HL-60 (cell line): ENCODE measurements around the gene TNS2.

Source experiments
- DNase-seq, 2 experiments: peaks; one replicate each; pipeline ENCODE4 v3.0.0-alpha.2; 2010 to 2020; ENCODE audit warnings: low read depth in 1 of 2, low spot score in 1 of 2
- H3K27ac ChIP-seq: fragments of 250-450 bp; sonication (Bioruptor Pico); replicated peaks from 2 replicates; pipeline ENCODE4 v1.5.1; 2020; ENCODE audit warnings: mild to moderate bottlenecking, moderate library complexity
- H3K27me3 ChIP-seq: fragments of 250-450 bp; sonication (Bioruptor Pico); 2 replicates; pipeline ENCODE4 v1.5.1; 2021; ENCODE audit warnings: mild to moderate bottlenecking, moderate library complexity; ENCODE audit not compliant: insufficient read depth, poor library complexity, severe bottlenecking
- H3K4me3 ChIP-seq: replicated peaks from 2 replicates; pipeline ENCODE4 v1.5.1; 2011; ENCODE audit warnings: mild to moderate bottlenecking, control low read depth, low read length; ENCODE audit not compliant: insufficient read depth
- CTCF ChIP-seq: IDR thresholded peaks from one replicate; pipeline ENCODE4 v1.5.1; 2011; ENCODE audit warnings: low read length, control low read depth, inconsistent platforms; ENCODE audit not compliant: insufficient read depth
- GABPA ChIP-seq: IDR thresholded peaks from 2 replicates; pipeline ENCODE4 v1.6.1; 2012; ENCODE audit warnings: low read depth
- POLR2AphosphoS5 ChIP-seq: IDR thresholded peaks from 2 replicates; pipeline ENCODE4 v1.6.1; 2012; ENCODE audit warnings: low read depth
- REST ChIP-seq: IDR thresholded peaks from 2 replicates; pipeline ENCODE4 v1.6.1; 2012; ENCODE audit warnings: low read depth; ENCODE audit not compliant: insufficient replicate concordance
- SPI1 ChIP-seq: IDR thresholded peaks from 2 replicates; pipeline ENCODE4 v1.6.1; 2012; ENCODE audit warnings: low read depth, mild to moderate bottlenecking, borderline replicate concordance

TNS2 gene

GRCh38 chr12:53097564-53098353, 47.9 kb downstream of the TNS2 start, which contains the start of gene IGFBP6:
Gene IGFBP6, plus strand, starts transcription at chr12:53097667. Its CDS starts 51 bp downstream, at chr12:53097718.
- Histone ChIP-seq H3K4me3 (peak within 1 kb of the TSS; percentile 51), H3K27ac (no peak within 1 kb of the TSS), H3K27me3 (no peaks in the 10 kb centered on the region)
- DNase-seq, result peak in 1 of 2 experiments; percentile 54
- TF ChIP-seq GABPA (no peak), SPI1 (no peak), POLR2AphosphoS5 (no peak), REST (no peak), CTCF (no peak)

GRCh38 chr12:53098354-53098981, 48.6 kb downstream of the TNS2 start:
- no peak overlapping the region; the same call in 1 of the 2 replicates for H3K4me3 ChIP-seq

More at GRCh38 chr12:53098354-53098981, 48.6 kb downstream of the TNS2 start:
- TF ChIP-seq GABPA (no peak), POLR2AphosphoS5 (no peak), REST (no peak), SPI1 (no peak), CTCF (no peak)
- H3K27ac ChIP-seq, result no peak overlapping the region
- DNase-seq, result no peak
- no peaks in the 10 kb centered on the region for H3K27me3 ChIP-seq
